RWPE1 (cell line): ENCODE data around the gene NFIB.

Experiments used
- CTCF ChIA-PET: fragments of 350-600 bp; sonication (Branson Sonifier 250); formaldehyde crosslinking; extraction: SDS; loops from one replicate; lab custom pipeline; 2021; lab: Yijun Ruan, JAX
- POLR2A ChIA-PET: fragments of 400-600 bp; formaldehyde crosslinking; extraction: SDS; loops from one replicate; lab custom pipeline; 2020; ENCODE audit warnings: antibody characterized with exemption; ENCODE audit not compliant: low non-redundant PET; lab: Yijun Ruan, JAX
- DNase-seq: peaks from one replicate; pipeline ENCODE4 v3.0.0; 2012; ENCODE audit warnings: low spot score
- H3K27ac ChIP-seq: fragments of 450-650 bp; 2 replicates; pipeline ENCODE4 v1.5.1; 2017
- TF ChIP-seq, protein P1 (sequence below): fragments of 450-650 bp; conservative IDR thresholded peaks from 2 replicates; pipeline ENCODE4 v1.5.1; 2017; ENCODE audit warnings: low read depth, mild to moderate bottlenecking

NFIB gene

DNA sequence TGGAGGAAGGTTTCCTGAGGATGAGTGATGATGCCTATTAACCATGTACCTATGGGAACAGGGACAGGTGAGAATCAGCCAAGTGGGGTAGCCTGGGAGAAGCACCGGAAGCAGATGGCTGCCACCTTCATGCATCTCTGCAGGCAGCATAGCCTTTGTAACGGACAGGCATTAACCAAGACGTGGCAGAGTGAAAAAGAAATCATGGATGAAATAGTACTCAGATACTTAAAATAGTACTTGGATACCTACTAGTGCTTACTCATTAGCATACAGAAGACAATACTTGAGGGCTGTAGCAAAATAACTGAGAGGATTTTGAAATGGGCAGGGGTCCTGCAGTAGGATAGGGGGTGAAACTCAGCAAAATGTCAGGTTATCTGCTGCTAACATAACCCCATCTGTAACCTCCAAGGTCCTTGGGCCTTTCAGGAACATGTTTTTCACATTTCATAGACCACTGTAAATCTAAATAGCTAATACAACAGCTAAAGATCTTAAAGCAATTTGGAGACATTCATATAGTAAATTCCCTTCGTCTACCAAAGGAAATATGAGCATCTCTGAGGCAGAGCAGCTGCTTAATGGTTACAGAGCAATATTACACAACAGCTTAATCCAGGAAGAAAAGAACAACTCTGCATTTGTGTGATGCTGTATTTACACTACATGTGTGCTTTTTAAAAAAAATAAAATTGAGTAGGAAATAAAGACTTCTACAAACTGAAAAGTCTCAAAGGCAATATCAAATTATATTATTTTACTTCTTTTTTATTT, 154.3 kb downstream of the NFIB start:
- ChIA-PET CTCF (no interaction called here), POLR2A (no interaction called here)
- no peak for DNase-seq
- TF ChIP-seq, protein P1, sequence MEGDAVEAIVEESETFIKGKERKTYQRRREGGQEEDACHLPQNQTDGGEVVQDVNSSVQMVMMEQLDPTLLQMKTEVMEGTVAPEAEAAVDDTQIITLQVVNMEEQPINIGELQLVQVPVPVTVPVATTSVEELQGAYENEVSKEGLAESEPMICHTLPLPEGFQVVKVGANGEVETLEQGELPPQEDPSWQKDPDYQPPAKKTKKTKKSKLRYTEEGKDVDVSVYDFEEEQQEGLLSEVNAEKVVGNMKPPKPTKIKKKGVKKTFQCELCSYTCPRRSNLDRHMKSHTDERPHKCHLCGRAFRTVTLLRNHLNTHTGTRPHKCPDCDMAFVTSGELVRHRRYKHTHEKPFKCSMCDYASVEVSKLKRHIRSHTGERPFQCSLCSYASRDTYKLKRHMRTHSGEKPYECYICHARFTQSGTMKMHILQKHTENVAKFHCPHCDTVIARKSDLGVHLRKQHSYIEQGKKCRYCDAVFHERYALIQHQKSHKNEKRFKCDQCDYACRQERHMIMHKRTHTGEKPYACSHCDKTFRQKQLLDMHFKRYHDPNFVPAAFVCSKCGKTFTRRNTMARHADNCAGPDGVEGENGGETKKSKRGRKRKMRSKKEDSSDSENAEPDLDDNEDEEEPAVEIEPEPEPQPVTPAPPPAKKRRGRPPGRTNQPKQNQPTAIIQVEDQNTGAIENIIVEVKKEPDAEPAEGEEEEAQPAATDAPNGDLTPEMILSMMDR: no peak
- no peak overlapping the region for H3K27ac ChIP-seq

DNA sequence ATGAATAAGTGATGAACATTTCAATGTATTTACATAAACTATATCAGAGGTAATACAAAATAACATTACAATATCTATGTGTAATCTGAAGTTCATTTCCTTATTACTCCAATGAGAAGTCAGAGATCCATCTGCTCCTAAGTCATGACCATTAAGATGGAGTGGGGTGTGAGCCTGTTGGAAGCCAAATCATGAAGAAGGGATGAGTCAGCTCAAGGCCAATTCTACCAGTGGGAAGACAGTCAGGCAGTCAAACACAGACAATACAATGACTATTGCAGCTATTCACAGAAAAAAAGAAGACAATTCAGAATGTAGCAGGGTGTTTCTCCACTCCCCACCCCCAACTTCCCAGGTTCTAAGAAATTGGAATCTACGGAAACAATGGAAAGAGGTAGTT, 155.0 kb downstream of the NFIB start:
- TF ChIP-seq, protein P1: no peak
- ChIA-PET POLR2A (no interaction called here), CTCF (no interaction called here)
- peak; percentile 8 for DNase-seq
- H3K27ac ChIP-seq: no peak overlapping the region

DNA sequence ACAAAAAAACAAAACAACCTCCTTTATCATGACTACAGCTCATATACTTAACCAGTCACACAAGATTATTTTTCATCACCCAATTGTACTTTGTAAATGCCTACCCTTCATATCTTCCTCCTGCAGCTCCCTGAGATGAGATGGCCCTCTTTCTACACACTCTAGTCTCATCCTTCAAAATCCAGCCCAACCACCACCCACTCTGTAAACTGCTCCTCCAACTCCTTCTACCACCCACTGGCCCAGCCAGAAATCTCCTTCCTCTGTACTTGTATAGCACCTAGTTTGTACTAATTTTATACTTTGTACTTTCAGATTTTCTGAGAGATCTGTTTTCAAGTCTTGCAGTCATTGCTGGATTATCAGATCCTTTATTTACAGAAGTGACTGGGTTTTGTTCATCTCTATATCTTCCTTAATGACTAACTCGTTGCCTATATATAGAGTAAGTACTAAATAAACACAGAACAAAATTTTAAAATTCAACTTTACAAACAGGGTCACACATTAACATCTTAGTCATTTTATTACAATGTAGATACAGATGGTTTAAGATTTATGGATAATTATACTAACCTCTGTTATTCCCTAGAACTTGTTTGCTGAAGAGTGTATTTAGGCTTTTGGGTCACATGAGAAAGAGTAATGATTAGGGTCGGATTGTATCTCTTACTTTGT, 155.7 kb downstream of the NFIB start:
- ChIA-PET POLR2A (no interaction called here), CTCF (no interaction called here)
- no peak overlapping the region for H3K27ac ChIP-seq
- DNase-seq: no peak
- TF ChIP-seq, protein P1: no peak

DNA sequence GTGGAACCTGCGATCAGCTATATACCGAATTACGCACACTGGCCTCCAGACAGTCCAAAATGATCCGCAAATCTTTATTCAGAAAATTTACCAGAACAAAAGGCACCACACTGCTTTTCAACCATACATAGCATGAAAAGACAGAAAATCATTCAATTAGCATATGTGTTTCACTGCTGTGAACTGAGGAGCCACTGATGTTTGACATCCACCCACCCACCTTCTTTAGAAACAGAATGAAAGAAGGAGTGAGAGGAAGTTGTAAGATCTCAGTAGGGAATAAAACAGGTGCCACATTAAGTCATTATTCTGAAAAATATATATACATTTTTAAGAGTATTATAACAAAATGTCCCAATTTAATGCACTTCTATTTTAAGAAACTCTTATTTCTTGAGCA, 156.8 kb downstream of the NFIB start:
- CTCF ChIA-PET: no interaction called here
- POLR2A ChIA-PET: no interaction called here
- TF ChIP-seq, protein P1: no peak

DNA sequence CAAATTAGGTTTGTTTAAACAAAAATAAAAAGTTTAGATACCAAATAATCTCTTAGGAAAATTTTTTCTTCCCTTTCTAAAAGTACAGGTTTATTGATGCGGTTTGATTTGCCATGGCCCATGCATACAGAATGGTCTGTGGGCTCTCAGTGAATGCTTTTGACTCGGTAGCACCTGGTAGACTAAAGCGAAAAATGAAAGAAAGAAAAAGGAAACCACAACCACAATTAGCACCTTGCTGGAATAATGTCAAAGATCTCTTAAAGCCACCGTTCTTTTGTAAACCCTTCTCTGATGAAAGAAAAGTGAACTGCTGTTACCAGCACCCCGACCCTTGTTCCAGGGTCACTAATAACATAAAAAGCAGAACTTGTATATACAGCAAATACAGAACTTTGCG, 157.9 kb downstream of the NFIB start:
- ChIA-PET POLR2A (no interaction called here), CTCF (no interaction called here)
- no peak for DNase-seq
- TF ChIP-seq, protein P1: no peak
- no peak overlapping the region for H3K27ac ChIP-seq

More for the DNA sequence above, 156.8 kb downstream of the NFIB start:
- no peak overlapping the region for H3K27ac ChIP-seq
- DNase-seq: no peak

DNA sequence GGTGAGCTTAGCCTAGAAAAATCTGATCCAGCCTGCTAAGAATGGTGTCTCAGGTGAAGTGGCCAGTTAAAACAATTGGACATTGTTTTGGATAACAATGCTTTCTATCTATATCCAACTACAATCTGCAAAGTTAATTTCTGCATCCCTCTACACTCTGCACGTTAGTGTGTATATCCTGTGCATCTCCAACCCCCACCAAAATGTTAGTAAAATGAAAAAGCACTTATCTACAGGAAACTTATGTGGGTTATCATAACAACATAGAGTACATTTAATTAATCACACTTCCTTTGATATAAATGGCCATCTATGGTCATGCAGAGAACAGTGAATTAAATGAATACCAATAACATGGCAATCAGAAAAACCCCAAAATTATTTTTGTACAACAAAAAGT, 158.7 kb downstream of the NFIB start:
- TF ChIP-seq, protein P1: no peak
- DNase-seq: no peak
- ChIA-PET CTCF (no interaction called here), POLR2A (no interaction called here)
- no peak overlapping the region for H3K27ac ChIP-seq
